PC-9 (cell line): ENCODE data around the gene PAK4. TPM values are rescaled to one million over a fixed set of nuclear protein-coding genes. Genes with fewer than 3 reads are reported as not detected.

Experiments used
- BruUV-seq: library from RNA; stranded (reverse); fragments of 400-500 nt; replicated peaks from 2 replicates; lab custom pipeline; 2021; lab: Mats Ljungman, UMichigan
- CTCF ChIA-PET: fragments of 300-600 bp; sonication (Branson Sonifier 250); formaldehyde crosslinking; loops from one replicate; lab custom pipeline; 2022; ENCODE audit warnings: antibody characterized with exemption; lab: Charles Lee
- POLR2A ChIA-PET: fragments of 300-600 bp; sonication (Branson Sonifier 250); formaldehyde crosslinking; loops from one replicate; lab custom pipeline; 2022; ENCODE audit warnings: antibody characterized with exemption; ENCODE audit not compliant: unreplicated experiment; lab: Charles Lee
- DNase-seq, 2 experiments: peaks; one replicate each; pipeline versions ENCODE4 v3.0.0 to v3.0.0-alpha.2; 2015 to 2022; ENCODE audit warnings: mixed read lengths in 1 of 2
- H2AFZ ChIP-seq: fragments of 200-600 bp; sonication (generic); 2 replicates; pipeline ENCODE4 v1.8.1; 2017; ENCODE audit warnings: antibody characterized with exemption
- H3F3A ChIP-seq: fragments of 200-600 bp; sonication (generic); 2 replicates; pipeline ENCODE4 v1.8.1; 2017; ENCODE audit warnings: antibody characterized with exemption, mild to moderate bottlenecking, low read depth; ENCODE audit not compliant: insufficient read depth
- H3K27ac ChIP-seq: fragments of 200-600 bp; sonication (generic); 2 replicates; pipeline ENCODE4 v1.6.1; 2016; ENCODE audit warnings: mixed run types
- H3K27me3 ChIP-seq: fragments of 200-600 bp; sonication (generic); 2 replicates; pipeline ENCODE4 v1.6.1; 2016; ENCODE audit warnings: low read depth, mixed run types; ENCODE audit not compliant: insufficient read depth
- H3K36me3 ChIP-seq: fragments of 200-600 bp; sonication (generic); 2 replicates; pipeline ENCODE4 v1.6.1; 2016; ENCODE audit warnings: low read depth, mixed run types
- H3K4me1 ChIP-seq: fragments of 200-600 bp; sonication (generic); replicated peaks from 2 replicates; pipeline ENCODE4 v1.6.1; 2016; ENCODE audit warnings: mixed run types; ENCODE audit not compliant: insufficient read depth
- H3K4me2 ChIP-seq: fragments of 200-600 bp; sonication (generic); 2 replicates; pipeline ENCODE4 v1.6.1; 2017; ENCODE audit warnings: mixed run types
- H3K4me3 ChIP-seq: fragments of 200-600 bp; sonication (generic); 2 replicates; pipeline ENCODE4 v1.6.1; 2016; ENCODE audit warnings: mixed run types
- H3K79me2 ChIP-seq: fragments of 200-600 bp; sonication (generic); 2 replicates; pipeline ENCODE4 v1.6.1; 2017; ENCODE audit warnings: low read depth, mixed run types
- H3K9me2 ChIP-seq: fragments of 200-600 bp; sonication (generic); 2 replicates; pipeline ENCODE4 v1.8.1; 2017; ENCODE audit warnings: mild to moderate bottlenecking; ENCODE audit not compliant: insufficient read depth
- H3K9me3 ChIP-seq: fragments of 200-600 bp; sonication (generic); 2 replicates; pipeline ENCODE4 v1.8.1; 2016; ENCODE audit warnings: low read depth; ENCODE audit not compliant: insufficient read depth
- H4K20me1 ChIP-seq: fragments of 200-600 bp; sonication (generic); 2 replicates; pipeline ENCODE4 v1.8.1; 2017; ENCODE audit not compliant: insufficient read depth
- EZH2 ChIP-seq: fragments of 200-600 bp; sonication (generic); IDR thresholded peaks from 2 replicates; pipeline ENCODE4 v1.8.0; 2017; ENCODE audit warnings: antibody characterized with exemption, low read depth
- intact Hi-C: fragments of 100-400 bp; cut with micrococcal nuclease; formaldehyde crosslinking; loops from one replicate; pipeline ENCODE4 v1.10.0; 2022; ENCODE audit not compliant: unreplicated experiment
- total RNA-seq: library from RNA; stranded (reverse); gene quantifications from 2 replicates; pipeline ENCODE4 v1.2.3, GENCODE V29; 2021
- TF ChIP-seq, protein P1 (sequence below): fragments of 200-600 bp; sonication (generic); conservative IDR thresholded peaks from 2 replicates; pipeline ENCODE4 v1.6.1; 2017; ENCODE audit warnings: mixed run types, antibody characterized with exemption, mild to moderate bottlenecking, moderate library complexity

Gene PAK4
- total RNA-seq, 1 experiment from 2014 or later = 77.8 TPM

DNA sequence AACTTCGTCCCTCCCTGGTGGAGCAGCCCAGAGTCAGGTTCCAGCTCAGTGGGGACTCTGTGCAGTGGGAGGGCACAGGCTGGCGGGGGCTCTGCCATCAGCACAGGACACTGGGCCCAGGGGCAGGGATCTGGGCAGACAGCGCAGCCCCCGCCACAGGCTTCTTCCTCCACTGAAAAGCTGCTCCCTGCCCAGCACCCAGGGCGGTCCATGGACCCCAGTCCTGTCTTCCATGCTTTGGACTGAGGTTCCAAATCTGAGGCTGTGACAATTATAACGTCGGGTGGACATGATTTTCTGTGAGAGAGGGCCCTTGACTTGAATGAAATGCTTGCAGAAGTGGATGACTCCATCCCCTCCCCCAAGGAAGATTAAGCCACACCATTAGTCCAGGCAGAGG is 50.0 kb downstream of the PAK4 start:
- CTCF ChIA-PET = no interaction called here
- intact Hi-C loops = no loop called here
- Histone ChIP-seq H3F3A (no peaks in the 10 kb centered on the region), H3K27me3 (no peaks in the 10 kb centered on the region), H4K20me1 (0 out of 2 replicates have a peak, but pooled peaks cover 4% of the 10 kb centered on the region), H3K9me2 (no peaks in the 10 kb centered on the region), H3K4me2 (no peak overlapping the region), H3K79me2 (no peaks in the 10 kb centered on the region), H3K9me3 (no peaks in the 10 kb centered on the region), H3K4me1 (no peaks in the 10 kb centered on the region), H3K36me3 (no peaks in the 10 kb centered on the region), H2AFZ (no peak overlapping the region), H3K4me3 (no peak overlapping the region), H3K27ac (no peak overlapping the region)
- no peak for TF ChIP-seq EZH2
- TF ChIP-seq, protein P1, sequence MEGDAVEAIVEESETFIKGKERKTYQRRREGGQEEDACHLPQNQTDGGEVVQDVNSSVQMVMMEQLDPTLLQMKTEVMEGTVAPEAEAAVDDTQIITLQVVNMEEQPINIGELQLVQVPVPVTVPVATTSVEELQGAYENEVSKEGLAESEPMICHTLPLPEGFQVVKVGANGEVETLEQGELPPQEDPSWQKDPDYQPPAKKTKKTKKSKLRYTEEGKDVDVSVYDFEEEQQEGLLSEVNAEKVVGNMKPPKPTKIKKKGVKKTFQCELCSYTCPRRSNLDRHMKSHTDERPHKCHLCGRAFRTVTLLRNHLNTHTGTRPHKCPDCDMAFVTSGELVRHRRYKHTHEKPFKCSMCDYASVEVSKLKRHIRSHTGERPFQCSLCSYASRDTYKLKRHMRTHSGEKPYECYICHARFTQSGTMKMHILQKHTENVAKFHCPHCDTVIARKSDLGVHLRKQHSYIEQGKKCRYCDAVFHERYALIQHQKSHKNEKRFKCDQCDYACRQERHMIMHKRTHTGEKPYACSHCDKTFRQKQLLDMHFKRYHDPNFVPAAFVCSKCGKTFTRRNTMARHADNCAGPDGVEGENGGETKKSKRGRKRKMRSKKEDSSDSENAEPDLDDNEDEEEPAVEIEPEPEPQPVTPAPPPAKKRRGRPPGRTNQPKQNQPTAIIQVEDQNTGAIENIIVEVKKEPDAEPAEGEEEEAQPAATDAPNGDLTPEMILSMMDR = no peak
- POLR2A ChIA-PET = no interaction called here
- no TSS peak for BruUV-seq
- no peak for DNase-seq

DNA sequence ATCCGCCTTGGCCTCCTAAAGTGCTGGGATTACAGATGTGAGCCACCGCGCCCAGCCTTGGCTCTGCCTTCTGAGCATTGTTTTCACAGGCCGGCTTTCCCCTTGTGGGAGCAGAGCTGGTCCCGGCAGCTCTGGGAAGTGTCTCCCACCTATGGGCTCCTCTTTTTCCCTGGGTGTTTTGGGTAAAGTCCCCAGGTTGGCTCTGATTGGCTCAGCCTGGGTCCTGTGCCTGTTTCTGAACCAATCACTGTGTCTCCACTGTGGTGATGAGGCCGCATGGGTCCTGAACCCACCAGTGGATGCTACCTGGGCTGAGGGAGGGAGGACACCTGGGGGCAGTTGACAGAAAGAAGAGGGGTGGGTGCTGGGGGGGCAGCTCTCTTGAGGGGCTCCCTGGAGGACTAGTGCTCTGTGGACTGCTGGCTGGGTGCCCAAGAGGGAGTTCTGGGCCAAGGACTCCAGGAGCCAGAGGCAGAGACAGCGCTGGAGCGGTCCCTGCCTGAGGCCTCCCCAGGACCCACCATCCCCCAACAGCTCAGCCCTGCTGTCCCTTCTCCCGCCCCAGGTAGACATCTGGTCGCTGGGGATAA is 51.6 kb downstream of the PAK4 start:
- intact Hi-C loops = no loop called here

DNA sequence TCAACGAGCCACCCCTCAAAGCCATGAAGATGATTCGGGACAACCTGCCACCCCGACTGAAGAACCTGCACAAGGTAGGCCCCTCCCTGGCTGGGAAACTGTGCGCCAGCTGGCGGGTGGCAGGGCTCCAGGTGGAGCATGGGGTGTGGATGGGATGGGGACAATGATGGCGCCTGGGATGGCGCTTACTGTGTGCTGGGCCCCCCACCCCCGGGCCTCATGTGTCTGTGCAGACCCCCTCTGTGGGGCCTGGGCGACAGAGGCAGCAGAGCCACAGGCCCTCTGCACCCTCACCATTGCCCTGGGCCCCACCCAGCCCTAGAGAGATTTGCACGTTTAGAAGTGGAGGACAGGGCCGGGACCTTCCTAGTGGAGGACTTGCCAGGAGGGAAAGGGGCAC is 52.1 kb downstream of the PAK4 start:
- Histone ChIP-seq H3K27me3 (no peaks in the 10 kb centered on the region), H4K20me1 (no peaks in the 10 kb centered on the region), H3K9me2 (no peaks in the 10 kb centered on the region), H3F3A (peaks cover 10% of the 10 kb centered on the region; the same call in 1 of the 2 replicates), H3K27ac (no peak overlapping the region), H3K4me3 (no peak overlapping the region), H3K36me3 (no peaks in the 10 kb centered on the region), H3K9me3 (no peaks in the 10 kb centered on the region), H3K4me1 (no peaks in the 10 kb centered on the region), H2AFZ (no peak overlapping the region), H3K4me2 (no peak overlapping the region), H3K79me2 (no peaks in the 10 kb centered on the region)
- BruUV-seq = no TSS peak
- no peak for DNase-seq
- ChIA-PET POLR2A (no interaction called here), CTCF (no interaction called here)
- intact Hi-C loops = no loop called here
- TF ChIP-seq, protein P1 = no peak
- no peak for TF ChIP-seq EZH2

More for the DNA sequence above, 51.6 kb downstream of the PAK4 start:
- Histone ChIP-seq H3K9me3 (no peaks in the 10 kb centered on the region), H3K79me2 (no peaks in the 10 kb centered on the region), H3K9me2 (no peaks in the 10 kb centered on the region), H3K36me3 (no peaks in the 10 kb centered on the region), H3K4me2 (no peak overlapping the region), H4K20me1 (0 out of 2 replicates have a peak, but pooled peaks cover 4% of the 10 kb centered on the region), H3K27me3 (no peaks in the 10 kb centered on the region), H3F3A (peaks cover 5% of the 10 kb centered on the region; the same call in 1 of the 2 replicates), H2AFZ (no peak overlapping the region), H3K27ac (no peak overlapping the region), H3K4me1 (no peaks in the 10 kb centered on the region), H3K4me3 (no peak overlapping the region)
- TF ChIP-seq, protein P1 = no peak
- no peak for TF ChIP-seq EZH2
- BruUV-seq = no TSS peak
- no peak for DNase-seq
- ChIA-PET CTCF (no interaction called here), POLR2A (interaction anchor here (0.6 kb wide), 1 partner anchor 45 kb away, joined by 6 read pairs; no protein-coding TSS in a partner anchor)
